ENCODE results near the gene KCNK10.

DNA sequence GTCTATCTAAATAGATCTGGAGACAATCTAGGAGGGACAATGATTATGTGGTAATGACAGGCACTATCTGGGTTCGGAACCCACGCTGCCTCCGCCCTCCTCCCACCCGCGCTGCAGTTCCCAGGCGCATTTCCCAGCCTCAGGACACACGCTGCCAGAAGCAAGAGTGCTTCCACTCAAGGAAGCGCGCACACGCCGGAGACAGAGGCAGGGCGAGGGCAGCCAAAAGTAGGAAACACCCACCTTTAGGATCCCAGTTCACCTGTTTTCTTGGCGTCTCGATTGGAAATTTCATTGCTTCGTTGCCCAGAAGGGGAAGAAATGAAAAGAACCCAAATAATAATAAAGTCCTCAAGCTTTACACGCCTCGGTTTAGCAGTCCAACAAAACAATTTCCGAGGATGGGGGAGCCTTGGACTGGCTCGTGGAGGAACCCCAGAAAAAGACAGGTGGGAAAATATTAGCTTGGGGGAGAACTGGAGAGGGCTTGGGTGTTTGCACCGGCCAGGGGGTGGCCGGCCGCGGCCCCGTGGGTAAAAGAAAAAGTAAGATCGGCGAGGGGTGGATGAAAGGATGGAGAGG is 474 bp downstream of the KCNK10 start:
- TF ChIP-seq, protein P1, sequence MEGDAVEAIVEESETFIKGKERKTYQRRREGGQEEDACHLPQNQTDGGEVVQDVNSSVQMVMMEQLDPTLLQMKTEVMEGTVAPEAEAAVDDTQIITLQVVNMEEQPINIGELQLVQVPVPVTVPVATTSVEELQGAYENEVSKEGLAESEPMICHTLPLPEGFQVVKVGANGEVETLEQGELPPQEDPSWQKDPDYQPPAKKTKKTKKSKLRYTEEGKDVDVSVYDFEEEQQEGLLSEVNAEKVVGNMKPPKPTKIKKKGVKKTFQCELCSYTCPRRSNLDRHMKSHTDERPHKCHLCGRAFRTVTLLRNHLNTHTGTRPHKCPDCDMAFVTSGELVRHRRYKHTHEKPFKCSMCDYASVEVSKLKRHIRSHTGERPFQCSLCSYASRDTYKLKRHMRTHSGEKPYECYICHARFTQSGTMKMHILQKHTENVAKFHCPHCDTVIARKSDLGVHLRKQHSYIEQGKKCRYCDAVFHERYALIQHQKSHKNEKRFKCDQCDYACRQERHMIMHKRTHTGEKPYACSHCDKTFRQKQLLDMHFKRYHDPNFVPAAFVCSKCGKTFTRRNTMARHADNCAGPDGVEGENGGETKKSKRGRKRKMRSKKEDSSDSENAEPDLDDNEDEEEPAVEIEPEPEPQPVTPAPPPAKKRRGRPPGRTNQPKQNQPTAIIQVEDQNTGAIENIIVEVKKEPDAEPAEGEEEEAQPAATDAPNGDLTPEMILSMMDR (IDR thresholded peaks at IDR 0.05) = no peak
- TF ChIP-seq POLR2A (IDR thresholded peaks at IDR 0.05) (no peak), POLR2AphosphoS5 (IDR thresholded peaks at IDR 0.05) (no peak), EP300 (IDR thresholded peaks at IDR 0.05) (no peak)

Data from sigmoid colon (tissue), 4 donors.